ENCODE measurements around the gene KCNMA1. TPM values are rescaled to one million over a fixed set of nuclear protein-coding genes. Genes with fewer than 3 reads are reported as not detected.

KCNMA1 gene
- total RNA-seq, 1 experiment from 2014 or later = 0.49 TPM

DNA sequence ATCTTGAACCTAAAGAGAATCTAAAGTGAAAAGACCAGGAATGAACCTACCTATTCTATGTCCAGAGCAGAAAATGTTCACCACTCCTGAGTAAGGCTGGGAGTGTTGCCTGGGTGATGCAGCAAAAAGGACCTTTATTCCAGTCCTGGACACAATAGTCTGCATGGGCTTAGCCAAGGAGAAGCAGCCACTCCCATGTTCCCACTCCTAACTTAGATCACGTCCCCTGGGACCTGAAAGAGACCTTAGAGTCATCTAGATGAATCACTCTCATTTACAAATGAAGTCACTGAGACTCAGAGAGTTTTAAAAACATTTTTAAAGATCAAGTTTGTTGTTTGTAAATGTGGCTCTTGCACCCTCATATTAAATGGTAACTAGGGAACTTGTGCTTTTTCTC is 763.4 kb downstream of the KCNMA1 start:
- Histone ChIP-seq H3K36me3 (ENCODE audit: control insufficient read depth in 1 of 2, insufficient read depth in 2 of 2, low read length in 2 of 2) (no peaks in the 10 kb centered on the region), H3K4me2 (ENCODE audit: low read length) (no peak overlapping the region), H4K20me1 (ENCODE audit: insufficient read depth) (no peaks in the 10 kb centered on the region; the same call in 1 of the 2 replicates), H3K4me1 (ENCODE audit: control insufficient read depth in 1 of 2, insufficient read depth in 2 of 2, low read length in 2 of 2) (no peaks in the 10 kb centered on the region), H3K27ac (ENCODE audit: low read depth, low read length) (no peak overlapping the region), H3K9me2 (ENCODE audit: insufficient read depth) (no peaks in the 10 kb centered on the region), H3K9me3 (ENCODE audit: control insufficient read depth in 1 of 2, insufficient read depth in 1 of 2, low read depth in 1 of 2, low read length in 2 of 2) (no peaks in the 10 kb centered on the region), H3K4me3 (replicated peaks in 1 of 2; ENCODE audit: low read depth in 1 of 2, low read length in 2 of 2) (no peak overlapping the region), H3K9ac (ENCODE audit: low read length) (no peak overlapping the region), H2AFZ (ENCODE audit: low read depth, low read length, poor library complexity, severe bottlenecking) (no peak overlapping the region), H3K27me3 (ENCODE audit: insufficient read depth, low read length) (peaks cover 18% of the 10 kb centered on the region), H3K79me2 (ENCODE audit: insufficient read depth, low read length) (no peaks in the 10 kb centered on the region)
- intact Hi-C loops (cut with micrococcal nuclease) = no loop called here
- no peak for ATAC-seq
- no peak for TF ChIP-seq SRF (IDR thresholded peaks at IDR 0.05; ENCODE audit: low read depth)
- TF ChIP-seq EZH2 (IDR thresholded peaks at IDR 0.05) = no peak
- TF ChIP-seq, protein P1, sequence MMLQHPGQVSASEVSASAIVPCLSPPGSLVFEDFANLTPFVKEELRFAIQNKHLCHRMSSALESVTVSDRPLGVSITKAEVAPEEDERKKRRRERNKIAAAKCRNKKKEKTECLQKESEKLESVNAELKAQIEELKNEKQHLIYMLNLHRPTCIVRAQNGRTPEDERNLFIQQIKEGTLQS (IDR thresholded peaks at IDR 0.05) = no peak
- TF ChIP-seq RAD21 (IDR thresholded peaks at IDR 0.05; ENCODE audit: low read depth) = no peak
- TF ChIP-seq ZFX (IDR thresholded peaks at IDR 0.05) = no peak
- TF ChIP-seq EGR1 (IDR thresholded peaks at IDR 0.05; ENCODE audit: low read depth) = no peak
- no peak for TF ChIP-seq ZNF274 (IDR thresholded peaks at IDR 0.05; ENCODE audit: low read depth, low read length)
- TF ChIP-seq YY1 (IDR thresholded peaks at IDR 0.05; ENCODE audit: extremely low read depth, insufficient replicate concordance, low read depth, low read length) = no peak
- TF ChIP-seq FOSL1 (IDR thresholded peaks at IDR 0.05; ENCODE audit: low read depth) = no peak
- ChIA-PET CTCF (no interaction called here), RAD21 (ENCODE audit: low non-redundant PET in 1 of 2, low total read pairs in 2 of 2, uncharacterized antibody in 2 of 2, unreplicated experiment in 2 of 2) (no interaction called here), POLR2A (no interaction called here)
- DNase-seq (ENCODE audit: low read depth, low spot score) = no peak
- no TSS peak for BruUV-seq (replicated peaks)

DNA sequence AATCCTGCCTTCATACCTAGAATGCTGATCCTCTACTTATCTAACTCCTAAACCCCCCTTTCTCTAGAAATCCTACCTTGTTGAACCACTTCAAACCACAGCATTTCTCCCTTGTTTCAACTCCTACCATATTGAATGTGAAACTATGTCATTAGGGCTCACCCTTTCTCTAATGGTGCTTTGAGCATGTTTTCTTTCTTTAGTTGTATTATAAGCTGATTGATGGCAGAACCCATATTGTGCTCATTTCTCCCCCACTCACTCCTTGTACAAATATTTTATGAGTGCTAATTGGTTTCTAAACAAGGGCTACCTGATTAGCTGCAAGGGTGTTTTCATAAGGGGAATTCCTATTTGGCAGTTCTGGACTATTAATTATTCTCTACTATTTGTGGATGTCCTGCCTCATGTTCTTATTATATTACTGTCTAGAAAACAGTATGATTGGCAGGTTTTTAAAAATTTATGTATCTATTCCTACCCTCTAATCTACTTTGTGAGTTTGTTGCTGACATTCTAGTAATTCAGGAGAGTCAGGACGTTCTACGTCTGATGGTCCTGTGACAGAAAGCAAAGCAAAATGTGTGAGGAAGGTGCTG is 765.8 kb downstream of the KCNMA1 start:
- no peak for ATAC-seq
- ChIA-PET RAD21 (ENCODE audit: low non-redundant PET in 1 of 2, low total read pairs in 2 of 2, uncharacterized antibody in 2 of 2, unreplicated experiment in 2 of 2) (no interaction called here), CTCF (no interaction called here), POLR2A (no interaction called here)
- Histone ChIP-seq H3K9ac (ENCODE audit: low read length) (no peak overlapping the region), H3K36me3 (ENCODE audit: control insufficient read depth in 1 of 2, insufficient read depth in 2 of 2, low read length in 2 of 2) (no peaks in the 10 kb centered on the region), H3K9me3 (ENCODE audit: control insufficient read depth in 1 of 2, insufficient read depth in 1 of 2, low read depth in 1 of 2, low read length in 2 of 2) (no peaks in the 10 kb centered on the region), H3K4me1 (ENCODE audit: control insufficient read depth in 1 of 2, insufficient read depth in 2 of 2, low read length in 2 of 2) (no peaks in the 10 kb centered on the region), H4K20me1 (ENCODE audit: insufficient read depth) (no peaks in the 10 kb centered on the region; the same call in 1 of the 2 replicates), H3K4me2 (ENCODE audit: low read length) (no peak overlapping the region), H3K27ac (ENCODE audit: low read depth, low read length) (no peak overlapping the region), H3K9me2 (ENCODE audit: insufficient read depth) (no peaks in the 10 kb centered on the region), H2AFZ (ENCODE audit: low read depth, low read length, poor library complexity, severe bottlenecking) (no peak overlapping the region), H3K79me2 (ENCODE audit: insufficient read depth, low read length) (no peaks in the 10 kb centered on the region), H3K4me3 (replicated peaks in 1 of 2; ENCODE audit: low read depth in 1 of 2, low read length in 2 of 2) (no peak overlapping the region), H3K27me3 (ENCODE audit: insufficient read depth, low read length) (peaks cover 28% of the 10 kb centered on the region)
- intact Hi-C loops (cut with micrococcal nuclease) = no loop called here
- TF ChIP-seq, protein P1 (IDR thresholded peaks at IDR 0.05) = no peak
- TF ChIP-seq, protein P2, sequence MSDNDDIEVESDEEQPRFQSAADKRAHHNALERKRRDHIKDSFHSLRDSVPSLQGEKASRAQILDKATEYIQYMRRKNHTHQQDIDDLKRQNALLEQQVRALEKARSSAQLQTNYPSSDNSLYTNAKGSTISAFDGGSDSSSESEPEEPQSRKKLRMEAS (IDR thresholded peaks at IDR 0.05) = no peak
- TF ChIP-seq SP1 (IDR thresholded peaks at IDR 0.05; ENCODE audit: low read depth) (no peak), EZH2phosphoT487 (IDR thresholded peaks at IDR 0.05; ENCODE audit: borderline replicate concordance) (no peak), CEBPB (IDR thresholded peaks at IDR 0.05; ENCODE audit: low read depth) (no peak), POLR2A (IDR thresholded peaks at IDR 0.05; ENCODE audit: borderline replicate concordance, extremely low read depth, insufficient read depth, insufficient read length) (no peak), CBX3 (IDR thresholded peaks at IDR 0.05; ENCODE audit: low read depth) (no peak), RAD21 (IDR thresholded peaks at IDR 0.05; ENCODE audit: low read depth) (no peak), SRF (IDR thresholded peaks at IDR 0.05; ENCODE audit: low read depth) (no peak), ELF1 (IDR thresholded peaks at IDR 0.05; ENCODE audit: borderline replicate concordance, low read depth) (no peak), ZNF274 (IDR thresholded peaks at IDR 0.05; ENCODE audit: low read depth, low read length) (no peak), FOSL1 (IDR thresholded peaks at IDR 0.05; ENCODE audit: low read depth) (no peak)
- TF ChIP-seq, protein P3, sequence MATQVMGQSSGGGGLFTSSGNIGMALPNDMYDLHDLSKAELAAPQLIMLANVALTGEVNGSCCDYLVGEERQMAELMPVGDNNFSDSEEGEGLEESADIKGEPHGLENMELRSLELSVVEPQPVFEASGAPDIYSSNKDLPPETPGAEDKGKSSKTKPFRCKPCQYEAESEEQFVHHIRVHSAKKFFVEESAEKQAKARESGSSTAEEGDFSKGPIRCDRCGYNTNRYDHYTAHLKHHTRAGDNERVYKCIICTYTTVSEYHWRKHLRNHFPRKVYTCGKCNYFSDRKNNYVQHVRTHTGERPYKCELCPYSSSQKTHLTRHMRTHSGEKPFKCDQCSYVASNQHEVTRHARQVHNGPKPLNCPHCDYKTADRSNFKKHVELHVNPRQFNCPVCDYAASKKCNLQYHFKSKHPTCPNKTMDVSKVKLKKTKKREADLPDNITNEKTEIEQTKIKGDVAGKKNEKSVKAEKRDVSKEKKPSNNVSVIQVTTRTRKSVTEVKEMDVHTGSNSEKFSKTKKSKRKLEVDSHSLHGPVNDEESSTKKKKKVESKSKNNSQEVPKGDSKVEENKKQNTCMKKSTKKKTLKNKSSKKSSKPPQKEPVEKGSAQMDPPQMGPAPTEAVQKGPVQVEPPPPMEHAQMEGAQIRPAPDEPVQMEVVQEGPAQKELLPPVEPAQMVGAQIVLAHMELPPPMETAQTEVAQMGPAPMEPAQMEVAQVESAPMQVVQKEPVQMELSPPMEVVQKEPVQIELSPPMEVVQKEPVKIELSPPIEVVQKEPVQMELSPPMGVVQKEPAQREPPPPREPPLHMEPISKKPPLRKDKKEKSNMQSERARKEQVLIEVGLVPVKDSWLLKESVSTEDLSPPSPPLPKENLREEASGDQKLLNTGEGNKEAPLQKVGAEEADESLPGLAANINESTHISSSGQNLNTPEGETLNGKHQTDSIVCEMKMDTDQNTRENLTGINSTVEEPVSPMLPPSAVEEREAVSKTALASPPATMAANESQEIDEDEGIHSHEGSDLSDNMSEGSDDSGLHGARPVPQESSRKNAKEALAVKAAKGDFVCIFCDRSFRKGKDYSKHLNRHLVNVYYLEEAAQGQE (IDR thresholded peaks at IDR 0.05; ENCODE audit: low read depth) = no peak
- no TSS peak for BruUV-seq (replicated peaks)
- DNase-seq (ENCODE audit: low read depth, low spot score) = no peak

Data from HCT116 (cell line).